Trophoblast cell (in vitro differentiated cells and primary cell): ENCODE measurements around the gene ZNF217.
"Not testable (repeated sequence)": the region's sequence is repeated elsewhere in the genome, so short reads cannot be mapped to it uniquely, and the experiment has no call there.

ENCODE experiments used
- DNase-seq, 2 donors: peaks; one replicate each; pipeline ENCODE4 v3.0.0-alpha.2; 2016
- H2AFZ ChIP-seq: 2 replicates; pipeline ENCODE4 v1.6.1; 2013; ENCODE audit warnings: low read length, moderate library complexity, mild to moderate bottlenecking; ENCODE audit not compliant: insufficient read depth, poor library complexity
- H2AK5ac ChIP-seq: 2 replicates; pipeline ENCODE4 v1.6.1; 2013; ENCODE audit warnings: mild to moderate bottlenecking, low read length
- H2BK120ac ChIP-seq: 2 replicates; pipeline ENCODE4 v1.6.1; 2013; ENCODE audit warnings: low read length, mild to moderate bottlenecking, moderate library complexity; ENCODE audit not compliant: insufficient read depth, poor library complexity
- H2BK12ac ChIP-seq: 2 replicates; pipeline ENCODE4 v1.6.1; 2013; ENCODE audit warnings: mild to moderate bottlenecking, low read length, moderate library complexity
- H2BK5ac ChIP-seq: 2 replicates; pipeline ENCODE4 v1.6.1; 2013; ENCODE audit warnings: low read length, low read depth, moderate library complexity, mild to moderate bottlenecking; ENCODE audit not compliant: poor library complexity
- H3K14ac ChIP-seq: 2 replicates; pipeline ENCODE4 v1.6.1; 2013; ENCODE audit warnings: mild to moderate bottlenecking, low read length
- H3K18ac ChIP-seq: 2 replicates; pipeline ENCODE4 v1.6.1; 2013; ENCODE audit warnings: mild to moderate bottlenecking, low read length
- H3K23ac ChIP-seq: 2 replicates; pipeline ENCODE4 v1.6.1; 2013; ENCODE audit warnings: low read length
- H3K27ac ChIP-seq: 2 replicates; pipeline ENCODE4 v1.5.1; 2013; ENCODE audit warnings: low read depth, mild to moderate bottlenecking, inconsistent platforms, low read length, moderate library complexity
- H3K27me3 ChIP-seq: 2 replicates; pipeline ENCODE4 v1.6.1; 2013; ENCODE audit warnings: inconsistent platforms, mild to moderate bottlenecking, low read length, moderate library complexity; ENCODE audit not compliant: insufficient read depth
- H3K36me3 ChIP-seq, 2 experiments: 1 replicate in 1 of 2; 2 replicates in 1 of 2; pipeline ENCODE4 v1.6.1; 2013; ENCODE audit warnings: low read length in 2 of 2, mild to moderate bottlenecking in 2 of 2, moderate library complexity in 1 of 2; ENCODE audit not compliant: insufficient read depth in 2 of 2, control insufficient read depth in 1 of 2
- H3K4ac ChIP-seq: 2 replicates; pipeline ENCODE4 v1.6.1; 2013; ENCODE audit warnings: low read depth, mild to moderate bottlenecking, low read length, moderate library complexity
- H3K4me1 ChIP-seq, 2 experiments: 1 replicate in 1 of 2; 2 replicates in 1 of 2; pipeline ENCODE4 v1.6.1; 2013; ENCODE audit warnings: low read length in 2 of 2, mild to moderate bottlenecking in 2 of 2, moderate library complexity in 1 of 2; ENCODE audit not compliant: insufficient read depth in 2 of 2, control insufficient read depth in 1 of 2
- H3K4me2 ChIP-seq: 2 replicates; pipeline ENCODE4 v1.6.1; 2013; ENCODE audit warnings: inconsistent platforms, mild to moderate bottlenecking, low read length, moderate library complexity
- H3K4me3 ChIP-seq: 2 replicates; pipeline ENCODE4 v1.5.1; 2013; ENCODE audit warnings: mild to moderate bottlenecking, low read depth, low read length, inconsistent platforms
- H3K79me1 ChIP-seq: one replicate; pipeline ENCODE4 v1.6.1; 2013; ENCODE audit warnings: low read length
- H3K79me2 ChIP-seq: 2 replicates; pipeline ENCODE4 v1.6.1; 2013; ENCODE audit warnings: low read length, mild to moderate bottlenecking; ENCODE audit not compliant: control insufficient read depth, insufficient read depth, poor library complexity
- H3K9ac ChIP-seq: 2 replicates; pipeline ENCODE4 v1.6.1; 2013; ENCODE audit warnings: mild to moderate bottlenecking, low read length
- H3K9me3 ChIP-seq: 2 replicates; pipeline ENCODE4 v1.6.1; 2013; ENCODE audit warnings: low read depth, mild to moderate bottlenecking, control low read depth, inconsistent platforms, low read length; ENCODE audit not compliant: insufficient read depth
- H4K12ac ChIP-seq: 2 replicates; pipeline ENCODE4 v1.6.1; 2013; ENCODE audit warnings: low read depth, mild to moderate bottlenecking, low read length, moderate library complexity
- H4K8ac ChIP-seq: 2 replicates; pipeline ENCODE4 v1.6.1; 2013; ENCODE audit warnings: low read depth, mild to moderate bottlenecking, low read length, moderate library complexity
- H4K91ac ChIP-seq: one replicate; pipeline ENCODE4 v1.6.1; 2013; ENCODE audit warnings: low read depth, mild to moderate bottlenecking, low read length, moderate library complexity
- WGBS: extraction: QIAGEN DNeasy Blood & Tissue Kit; methylation state at CpG from one replicate; pipeline ENCODE4 v1.1.7; 2013; ENCODE audit warnings: missing lambda C conversion rate; ENCODE audit not compliant: insufficient read length, insufficient coverage; ENCODE audit errors: extremely low coverage; 5-methylcytosine and 5-hydroxymethylcytosine counted together

Gene ZNF217

GRCh38 chr20:53612289-53612688 lies 18.6 kb upstream of the ZNF217 start:
- H4K12ac ChIP-seq: peak overlapping the region; percentile 43
- not testable (repeated sequence) for H3K4me2 ChIP-seq, H2AFZ ChIP-seq, H3K27me3 ChIP-seq, H3K4ac ChIP-seq, H3K4me3 ChIP-seq, H4K8ac ChIP-seq, DNase-seq, H3K79me2 ChIP-seq, H3K23ac ChIP-seq, H3K9me3 ChIP-seq, H3K9ac ChIP-seq, H3K36me3 ChIP-seq
- H2BK12ac ChIP-seq: peak overlapping the region; percentile 80
- H3K79me1 ChIP-seq: peaks cover 14% of the 10 kb centered on the region
- H3K18ac ChIP-seq: peak overlapping the region; percentile 30
- H4K91ac ChIP-seq: peak overlapping the region; percentile 77
- H3K4me1 ChIP-seq: peaks cover 2 to 13% of the 10 kb centered on the region in 2 experiments
- peak overlapping the region; percentile 61 for H3K14ac ChIP-seq
- H2BK120ac ChIP-seq: peak overlapping the region; percentile 83
- peak overlapping the region; percentile 89 for H2AK5ac ChIP-seq
- H3K27ac ChIP-seq: peak overlapping the region; percentile 76
- peak overlapping the region; percentile 76 for H2BK5ac ChIP-seq
- no CpG with 5 or more reads among the region's 8 CpGs for WGBS

GRCh38 chr20:53611449-53611894 lies 17.8 kb upstream of the ZNF217 start:
- Histone ChIP-seq H3K4ac (no peak overlapping the region), H2AFZ (no peak overlapping the region), H4K8ac (no peak overlapping the region), H3K36me3 (no peaks in the 10 kb centered on the region), H3K9me3 (no peaks in the 10 kb centered on the region), H3K27me3 (no peaks in the 10 kb centered on the region), H3K27ac (peak overlapping the region; percentile 76), H2BK5ac (no peak overlapping the region), H3K14ac (no peak overlapping the region), H3K4me3 (no peak overlapping the region), H3K23ac (no peak overlapping the region), H4K12ac (no peak overlapping the region), H3K4me1 (peaks cover 2 to 16% of the 10 kb centered on the region in 2 experiments), H2BK120ac (peak overlapping the region; percentile 58), H3K79me2 (no peaks in the 10 kb centered on the region), H2AK5ac (no peak overlapping the region), H4K91ac (no peak overlapping the region), H2BK12ac (no peak overlapping the region), H3K9ac (no peak overlapping the region), H3K79me1 (peaks cover 15% of the 10 kb centered on the region), H3K4me2 (no peak overlapping the region), H3K18ac (no peak overlapping the region)
- no CpG with 5 or more reads among the region's 8 CpGs for WGBS
- DNase-seq: peak; percentile 40 to 73

GRCh38 chr20:53609491-53610445 lies 16.1 kb upstream of the ZNF217 start:
- Histone ChIP-seq H3K27ac (no peak overlapping the region), H3K27me3 (no peaks in the 10 kb centered on the region), H3K18ac (no peak overlapping the region), H2BK5ac (no peak overlapping the region), H2AK5ac (no peak overlapping the region), H3K79me1 (peaks cover 16% of the 10 kb centered on the region), H3K4me3 (no peak overlapping the region), H3K23ac (no peak overlapping the region), H2BK120ac (peak overlapping the region; percentile 51), H3K4ac (no peak overlapping the region), H3K79me2 (no peaks in the 10 kb centered on the region), H3K36me3 (no peaks in the 10 kb centered on the region), H3K9me3 (no peaks in the 10 kb centered on the region), H4K8ac (peak overlapping the region; percentile 84), H4K12ac (peak overlapping the region; percentile 43), H3K4me1 (peaks cover 2 to 17% of the 10 kb centered on the region in 2 experiments), H2BK12ac (peak overlapping the region; percentile 76), H3K9ac (no peak overlapping the region), H3K4me2 (no peak overlapping the region), H4K91ac (peak overlapping the region; percentile 62), H2AFZ (no peak overlapping the region), H3K14ac (peak overlapping the region; percentile 66)
- no CpG with 5 or more reads among the region's 15 CpGs for WGBS
- no peak for DNase-seq

GRCh38 chr20:53608456-53609452 lies 15.1 kb upstream of the ZNF217 start:
- Histone ChIP-seq H3K4me1 (peaks cover 2 to 17% of the 10 kb centered on the region in 2 experiments), H3K23ac (no peak overlapping the region), H2AFZ (no peak overlapping the region), H3K36me3 (no peaks in the 10 kb centered on the region), H3K79me1 (peaks cover 16% of the 10 kb centered on the region), H3K4me2 (no peak overlapping the region), H3K27me3 (no peaks in the 10 kb centered on the region), H3K27ac (no peak overlapping the region), H3K9ac (no peak overlapping the region), H4K91ac (peak overlapping the region; percentile 78), H3K79me2 (no peaks in the 10 kb centered on the region), H2BK5ac (no peak overlapping the region), H2AK5ac (peak overlapping the region; percentile 94), H3K9me3 (no peaks in the 10 kb centered on the region), H2BK12ac (peak overlapping the region; percentile 90), H4K12ac (peak overlapping the region; percentile 57), H3K4me3 (no peak overlapping the region), H4K8ac (peak overlapping the region; percentile 7), H3K18ac (peak overlapping the region; percentile 81), H2BK120ac (peak overlapping the region; percentile 80), H3K14ac (peak overlapping the region; percentile 67), H3K4ac (no peak overlapping the region)
- no CpG with 5 or more reads among the region's 35 CpGs for WGBS
- peak; percentile 89 to 94 for DNase-seq
